Fibroblast of skin of left quadriceps (primary cell): Measurements from ENCODE around the gene SPEG.
"Not testable (repeated sequence)": the region's sequence is repeated elsewhere in the genome, so short reads cannot be mapped to it uniquely, and the experiment has no call there.

Experiments
- DNase-seq, 2 experiments: peaks; one replicate each; pipeline ENCODE4 v3.0.0-alpha.2; 2013; ENCODE audit warnings: low read depth in 2 of 2

Gene SPEG

GRCh38 chr2:219434718-219435525 is at the start of gene SPEG:
TSS of gene SPEG (plus strand) at chr2:219434843. CDS start at chr2:219434978, 135 bp downstream.
- DNase-seq = no peak

GRCh38 chr2:219384859-219385258 is 49.8 kb upstream of the SPEG start:
- no peak for DNase-seq

DNA sequence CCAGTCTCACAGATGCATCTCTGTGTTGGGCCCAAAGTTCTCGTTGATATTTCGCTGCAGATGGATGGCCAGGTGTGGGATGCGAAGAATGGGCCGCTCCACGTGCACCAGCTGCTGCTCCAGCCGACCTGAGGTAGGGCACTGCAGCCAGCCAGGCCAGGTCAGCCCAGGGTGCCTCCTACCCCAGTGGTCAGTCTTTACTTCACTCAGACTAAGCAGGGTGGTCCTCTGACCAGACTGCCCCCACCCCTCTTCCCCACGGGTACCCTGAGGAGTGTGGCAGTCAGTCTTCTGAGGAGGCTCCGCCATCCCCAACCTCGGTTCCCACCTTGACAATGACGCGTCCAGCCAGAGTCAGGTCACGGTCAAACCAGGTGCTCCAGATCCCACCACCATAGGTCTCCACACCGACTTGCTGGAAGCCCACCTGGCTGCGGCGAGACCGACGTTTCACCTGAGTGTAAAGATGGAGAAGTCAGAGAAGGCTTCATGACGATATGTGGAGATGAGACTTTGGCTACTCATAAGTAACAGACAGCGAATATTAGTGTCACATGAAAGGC is 48.6 kb upstream of the SPEG start:
- DNase-seq = no peak

DNA sequence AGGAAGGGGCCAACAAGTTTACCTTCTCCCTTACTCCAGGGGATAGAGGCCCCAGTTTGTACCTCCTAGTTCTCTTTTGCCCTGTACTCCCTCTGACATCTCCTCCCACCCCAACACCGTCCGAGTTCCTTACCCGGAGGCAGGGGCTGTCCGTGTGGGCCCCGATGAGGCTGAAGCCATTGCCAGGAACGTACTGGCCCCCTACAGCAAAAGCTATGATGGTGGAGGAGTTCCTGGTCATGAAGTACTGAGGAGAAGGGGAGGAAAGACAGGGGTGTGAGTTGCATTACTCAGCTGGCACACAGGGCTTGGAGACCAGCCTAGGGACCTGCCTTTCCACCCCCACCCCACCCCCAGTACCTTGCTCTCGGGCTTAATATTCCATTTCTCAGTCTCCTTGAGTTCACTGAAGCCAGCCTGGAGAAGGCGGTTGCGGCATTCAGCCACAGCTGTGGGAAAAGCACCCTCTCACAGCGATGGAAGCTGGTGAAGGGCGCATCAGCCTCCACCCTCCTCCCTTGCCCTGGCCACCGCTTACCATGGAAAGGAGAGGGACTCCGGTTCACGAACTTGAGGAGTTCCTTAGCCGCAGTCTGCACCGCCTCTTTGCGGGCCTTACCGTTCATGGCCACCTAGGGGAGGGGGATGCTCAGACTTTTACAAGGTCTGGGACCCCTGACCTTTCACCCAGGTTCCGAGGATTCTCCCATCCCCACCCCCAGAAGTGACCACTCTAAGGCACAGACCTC is 47.9 kb upstream of the SPEG start:
- no peak for DNase-seq

GRCh38 chr2:219387306-219388120 is 47.1 kb upstream of the SPEG start, which contains the start of gene DNPEP:
TSS of gene DNPEP (minus strand) at chr2:219387912. CDS start at chr2:219387794, 118 bp downstream.
- peak; percentile 82 to 83 for DNase-seq

- peak; percentile 91 to 93 for DNase-seq
Measured at GRCh38 chr2:219388121-219388906, 46.3 kb upstream of the SPEG start.

DNA sequence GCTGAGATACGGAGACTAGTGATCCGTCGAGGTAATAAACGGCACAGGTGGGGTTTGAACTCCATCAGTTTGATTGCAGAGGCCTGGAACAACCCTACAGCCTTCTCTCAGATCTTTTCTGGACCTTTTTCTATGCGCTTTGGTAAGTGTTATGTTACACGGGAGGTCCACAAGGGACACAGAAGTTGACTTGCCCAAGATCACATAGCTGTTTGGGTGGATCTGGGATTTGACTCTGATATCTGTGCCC is 45.8 kb upstream of the SPEG start:
- DNase-seq = no peak

DNA sequence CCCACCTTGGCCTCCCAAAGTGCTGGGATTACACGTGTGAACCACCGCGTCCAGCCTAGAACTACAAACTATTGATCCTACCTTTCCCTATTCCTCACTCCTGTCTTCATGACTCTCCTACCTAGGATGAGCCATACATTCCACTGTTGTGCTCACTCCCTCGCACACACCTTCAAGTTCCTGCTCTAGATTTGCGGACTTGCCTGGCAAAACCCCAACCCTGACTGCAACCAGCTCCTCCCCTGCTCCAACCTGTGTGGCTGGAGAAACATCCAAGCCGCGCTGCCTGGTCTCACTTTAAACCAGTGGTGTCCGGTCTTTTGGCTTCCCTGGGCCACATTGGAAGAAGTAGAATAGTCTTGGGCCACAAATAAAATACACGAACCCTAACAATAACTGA is 41.9 kb upstream of the SPEG start:
- DNase-seq = no peak

DNA sequence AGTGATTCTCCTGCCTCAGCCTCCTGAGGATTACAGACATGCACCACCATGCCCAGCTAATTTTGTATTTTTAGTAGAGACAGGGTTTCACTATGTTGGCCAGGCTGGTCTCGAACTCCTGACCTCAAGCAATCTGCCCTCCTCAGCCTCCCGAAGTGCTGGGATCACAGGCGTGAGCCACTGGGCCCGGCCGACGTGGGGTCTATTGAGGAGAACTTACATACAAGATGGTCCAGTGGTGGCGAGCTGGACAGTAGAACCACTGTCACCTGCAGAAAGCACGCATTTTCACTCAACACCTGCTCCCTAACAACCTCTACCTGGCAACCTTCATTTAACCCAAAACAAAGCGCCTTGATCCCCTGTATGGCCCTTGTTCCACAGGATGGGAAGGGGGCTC is 39.6 kb upstream of the SPEG start:
- not testable (repeated sequence) for DNase-seq

DNA sequence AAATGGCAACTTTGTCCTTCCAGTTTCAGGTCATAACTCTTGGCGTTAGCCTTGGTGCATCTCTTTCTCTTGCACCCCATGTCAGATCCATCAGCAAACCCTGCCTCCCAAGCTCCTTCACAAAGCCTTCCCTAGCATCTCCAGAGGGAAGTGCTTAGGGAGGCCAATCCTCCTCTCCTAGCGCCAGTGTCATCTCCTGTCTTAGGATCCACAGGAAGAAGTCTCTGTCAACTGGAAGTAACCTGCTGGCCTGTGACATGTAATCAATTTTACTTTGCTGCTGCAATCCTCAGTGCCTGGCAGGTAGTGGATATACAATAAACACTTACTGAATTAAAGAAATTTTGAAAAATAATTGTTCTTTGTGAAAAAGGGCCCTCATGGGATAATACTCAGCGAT is 39.0 kb upstream of the SPEG start:
- no peak for DNase-seq

DNA sequence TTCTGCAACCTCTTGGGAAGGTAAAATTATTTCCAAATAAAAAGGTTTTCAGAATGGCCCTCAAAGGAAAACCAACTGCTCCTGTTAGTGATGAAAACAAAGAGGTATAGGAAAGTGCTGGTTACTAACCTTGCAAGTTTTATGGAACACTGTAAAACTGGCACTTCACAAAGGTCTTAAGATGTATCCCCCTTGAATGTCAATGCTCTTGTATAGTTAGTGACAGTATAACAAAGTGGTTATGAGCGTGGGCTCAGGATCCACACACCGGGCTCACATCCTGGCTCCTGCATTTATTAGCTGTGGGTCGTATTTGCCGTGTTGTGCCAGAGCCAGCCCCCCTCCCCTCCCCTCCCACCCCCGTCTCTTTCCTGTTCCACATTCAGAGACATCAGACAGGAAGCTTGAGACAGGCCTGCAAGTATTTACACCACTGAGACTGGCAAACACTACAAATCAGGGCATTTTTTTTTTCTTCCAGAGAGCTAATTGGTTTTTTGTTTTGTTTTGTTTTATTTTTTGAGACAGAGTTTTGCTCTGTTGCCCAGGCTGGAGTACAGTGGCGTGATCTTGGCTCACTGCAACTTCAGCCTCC is 37.7 kb upstream of the SPEG start:
- no peak for DNase-seq

GRCh38 chr2:219398721-219399363 is 35.8 kb upstream of the SPEG start:
- no peak for DNase-seq

DNA sequence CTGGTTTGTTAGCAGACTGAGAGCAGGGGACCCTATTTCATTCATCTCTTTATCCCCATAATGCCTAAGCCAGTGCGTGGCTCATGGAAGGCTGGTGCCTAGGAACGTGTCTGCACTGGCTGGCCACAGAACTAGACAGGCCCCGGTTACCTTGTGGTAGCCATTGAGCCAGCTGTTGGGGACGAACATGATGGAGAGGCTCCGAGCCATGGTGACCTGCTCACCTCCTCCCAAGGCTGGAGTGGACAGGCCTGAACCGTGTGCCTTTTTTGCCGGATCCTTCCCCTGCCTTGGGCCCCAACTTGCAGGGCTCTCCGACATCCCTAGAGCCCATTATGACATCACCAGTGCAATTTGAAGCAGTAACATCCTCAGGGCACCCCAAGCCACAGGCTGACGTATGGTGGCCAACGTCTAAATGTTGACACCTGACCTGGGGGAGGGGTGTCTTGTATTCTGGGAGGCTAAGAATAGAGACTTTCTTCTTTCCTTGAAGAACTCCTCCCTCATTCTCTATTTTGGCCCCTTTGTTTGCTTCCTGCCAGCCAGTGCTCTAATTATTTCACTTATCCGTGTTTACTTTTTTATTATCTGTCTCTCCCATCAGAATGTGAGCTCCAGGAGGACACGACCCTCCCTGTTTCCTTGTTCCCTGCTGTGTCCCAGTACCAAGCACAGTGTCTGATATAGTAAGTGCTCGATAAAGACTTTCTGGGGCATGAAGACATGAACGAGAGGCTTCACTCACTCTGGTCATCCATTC is 34.7 kb upstream of the SPEG start:
- DNase-seq = no peak

- DNase-seq = no peak
Measured at GRCh38 chr2:219400562-219400961, 34.1 kb upstream of the SPEG start.

- no peak for DNase-seq
Measured at GRCh38 chr2:219401606-219402005, 33.0 kb upstream of the SPEG start.

DNA sequence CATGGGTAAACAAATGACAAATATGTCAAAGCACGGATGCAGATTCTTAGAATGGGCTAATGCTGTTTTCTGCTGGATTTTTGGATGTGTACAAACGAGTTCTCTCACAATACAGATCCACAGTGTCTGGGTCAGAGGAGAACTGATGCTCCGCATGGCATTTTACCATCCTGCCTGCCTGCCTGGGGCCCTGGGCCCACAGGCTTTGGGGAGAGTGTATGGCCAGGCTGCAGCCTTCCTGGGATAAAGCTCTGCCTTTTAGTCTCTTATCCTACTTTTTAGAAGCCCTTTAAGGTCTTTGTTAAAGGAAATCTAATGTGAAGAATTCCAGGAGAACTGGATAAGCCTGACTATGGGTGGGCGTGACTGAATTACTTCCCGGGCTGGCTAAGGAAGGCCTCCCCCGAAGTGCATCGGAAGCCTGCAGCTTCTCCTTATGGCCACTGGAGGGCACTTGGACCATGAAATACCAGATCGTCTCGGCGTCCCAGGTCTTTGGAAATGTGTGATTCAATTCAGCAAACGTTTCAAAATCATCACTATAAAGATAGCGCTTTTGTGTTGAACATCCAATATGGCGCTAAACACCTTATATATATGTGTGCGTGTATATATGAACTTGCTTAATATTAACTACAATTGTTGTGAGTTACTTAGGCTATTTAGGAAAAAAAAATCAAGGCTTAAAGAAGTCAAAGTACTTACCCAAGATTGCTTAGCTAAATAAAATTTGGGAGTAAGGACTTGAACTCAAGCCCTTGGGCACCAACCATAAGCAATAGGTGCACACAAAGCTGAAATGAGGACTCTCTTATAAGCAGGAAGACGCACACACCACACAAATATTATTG is 31.8 kb upstream of the SPEG start:
- peak; percentile 76 to 81 for DNase-seq

DNA sequence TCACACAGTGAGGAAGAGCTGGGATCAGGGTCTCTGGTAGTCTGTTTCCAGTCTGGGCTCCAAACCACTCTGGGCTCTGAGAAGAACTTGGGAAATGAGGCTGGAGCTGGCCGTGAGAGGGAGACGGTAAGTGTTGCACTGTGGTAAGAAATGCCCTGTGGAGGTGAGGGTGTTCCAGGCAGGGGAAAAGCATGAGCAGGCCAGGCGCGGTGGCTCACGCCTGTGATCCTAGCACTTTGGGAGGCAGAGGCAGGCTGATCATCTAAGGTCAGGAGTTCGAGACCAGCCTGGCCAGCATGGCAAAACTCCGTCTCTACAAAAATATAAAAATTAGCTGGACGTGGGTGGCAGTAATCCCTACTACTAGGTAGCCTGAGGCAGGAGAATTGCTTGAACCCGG is 30.8 kb upstream of the SPEG start:
- no peak for DNase-seq

DNA sequence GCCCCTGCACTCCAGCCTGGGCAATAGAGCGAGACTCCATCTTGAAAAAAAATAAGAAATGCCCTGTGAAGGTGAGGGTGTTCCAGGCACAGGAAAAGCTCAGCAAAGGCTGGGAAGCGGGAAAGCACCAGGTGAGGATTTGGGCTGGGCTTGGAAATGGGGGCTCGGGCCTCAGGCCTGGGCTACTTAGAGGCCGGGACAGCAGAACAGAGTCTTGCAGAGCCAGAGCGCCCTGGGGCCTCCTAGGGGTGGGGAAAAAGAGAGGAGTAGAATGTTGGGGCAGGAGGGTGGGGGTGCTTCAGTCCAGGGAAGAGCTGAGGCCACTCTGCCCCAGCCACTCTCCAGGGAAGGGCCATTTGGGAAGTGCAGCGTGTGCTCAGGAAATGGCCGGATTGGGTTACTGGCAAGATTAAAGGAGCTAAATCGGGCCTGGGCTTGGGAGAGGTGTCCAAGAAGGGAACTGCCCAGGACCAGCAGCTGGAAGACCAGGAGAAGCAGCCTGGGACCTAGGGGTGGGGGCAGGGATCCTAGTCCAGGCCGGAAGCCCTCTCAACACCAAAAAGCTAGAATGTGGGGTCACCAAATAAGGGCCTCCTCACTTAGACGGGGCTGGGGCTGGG is 30.2 kb upstream of the SPEG start:
- DNase-seq = no peak
